SK-N-SH (cell line): ENCODE measurements around the gene FRK. TPM values are rescaled to one million over a fixed set of nuclear protein-coding genes. Genes with fewer than 3 reads are reported as not detected.

Source experiments
- CTCF ChIA-PET: fragments of 300-600, 350-600 bp; formaldehyde crosslinking; extraction: SDS; loops from one replicate; lab custom pipeline; 2021; lab: Yijun Ruan, JAX
- POLR2A ChIA-PET: fragments of 350-600 bp; sonication (Branson Sonifier 250); formaldehyde crosslinking; extraction: SDS; loops from one replicate; lab custom pipeline; 2020; ENCODE audit warnings: antibody characterized with exemption, inconsistent platforms; lab: Yijun Ruan, JAX
- DNase-seq: peaks from one replicate; pipeline ENCODE4 v3.0.0; 2012
- H2AFZ ChIP-seq: fragments of 200-600 bp; sonication (generic); 2 replicates; pipeline ENCODE4 v1.8.1; 2016; ENCODE audit warnings: antibody characterized with exemption, mild to moderate bottlenecking, low read depth
- H3F3A ChIP-seq: fragments of 200-600 bp; sonication (generic); replicated peaks from 2 replicates; pipeline ENCODE3; 2016; ENCODE audit warnings: antibody characterized with exemption, mild to moderate bottlenecking; ENCODE audit not compliant: insufficient read depth
- H3K27ac ChIP-seq, 2 experiments: fragments of 200-500 bp in 1 of 2; fragments of 200-600 bp in 1 of 2; sonication (Bioruptor generic) in 1 of 2; sonication (generic), shearing (Covaris generic) in 1 of 2; 2 replicates each; pipeline versions ENCODE4 v1.5.1 to v1.6.1; 2014 to 2016; ENCODE audit warnings: low read depth in 2 of 2, inconsistent platforms in 1 of 2, low read length in 1 of 2, mild to moderate bottlenecking in 1 of 2, mixed read lengths in 1 of 2
- H3K27me3 ChIP-seq: fragments of 200-600 bp; sonication (generic), shearing (Covaris generic); 2 replicates; pipeline ENCODE4 v1.6.1; 2016; ENCODE audit warnings: mixed run types; ENCODE audit not compliant: insufficient read depth
- H3K36me3 ChIP-seq, 2 experiments: fragments of 200-500 bp in 1 of 2; fragments of 200-600 bp in 1 of 2; sonication (Bioruptor generic) in 1 of 2; sonication (generic) in 1 of 2; replicated peaks in 1 of 2; 2 replicates each; pipeline versions ENCODE3 to v1.5.1; 2014 to 2016; ENCODE audit warnings: low read length in 1 of 2, mild to moderate bottlenecking in 1 of 2; ENCODE audit not compliant: insufficient read depth in 2 of 2, control insufficient read depth in 1 of 2
- H3K4me1 ChIP-seq, 2 experiments: fragments of 200-500 bp in 1 of 2; fragments of 200-600 bp in 1 of 2; sonication (Bioruptor generic) in 1 of 2; sonication (generic), shearing (Covaris generic) in 1 of 2; 2 replicates each; pipeline versions ENCODE4 v1.5.1 to v1.6.1; 2014 to 2016; ENCODE audit warnings: low read depth in 1 of 2, low read length in 1 of 2, mixed run types in 1 of 2; ENCODE audit not compliant: insufficient read depth in 2 of 2, control insufficient read depth in 1 of 2
- H3K4me2 ChIP-seq: fragments of 200-600 bp; sonication (generic), shearing (Covaris generic); 2 replicates; pipeline ENCODE4 v1.6.1; 2017; ENCODE audit warnings: mixed run types
- H3K4me3 ChIP-seq, 2 experiments: fragments of 200-500 bp in 1 of 2; fragments of 200-600 bp in 1 of 2; sonication (Bioruptor generic) in 1 of 2; sonication (generic), shearing (Covaris generic) in 1 of 2; 2 replicates each; pipeline versions ENCODE4 v1.5.1 to v1.8.1; 2014 to 2016; ENCODE audit warnings: low read depth in 2 of 2, inconsistent platforms in 1 of 2, low read length in 1 of 2, mild to moderate bottlenecking in 1 of 2, mixed read lengths in 1 of 2, moderate library complexity in 1 of 2
- H3K79me2 ChIP-seq: fragments of 200-600 bp; sonication (generic); 2 replicates; pipeline ENCODE4 v1.8.1; 2017; ENCODE audit warnings: mild to moderate bottlenecking; ENCODE audit not compliant: insufficient read depth
- H3K9ac ChIP-seq: fragments of 200-600 bp; sonication (generic); 2 replicates; pipeline ENCODE4 v1.6.1; 2017; ENCODE audit warnings: mixed run types
- H3K9me2 ChIP-seq: fragments of 200-600 bp; sonication (generic); 2 replicates; pipeline ENCODE4 v1.6.1; 2017; ENCODE audit warnings: mixed run types
- H3K9me3 ChIP-seq: fragments of 200-600 bp; sonication (generic); 2 replicates; pipeline ENCODE4 v1.6.1; 2017; ENCODE audit warnings: mixed run types, mild to moderate bottlenecking, moderate library complexity
- H4K20me1 ChIP-seq: fragments of 200-600 bp; sonication (generic); 2 replicates; pipeline ENCODE4 v1.6.1; 2017; ENCODE audit warnings: mild to moderate bottlenecking, mixed run types; ENCODE audit not compliant: insufficient read depth
- EP300 ChIP-seq, 2 experiments: IDR thresholded peaks; 2 replicates each; pipeline versions ENCODE4 v1.4.0 to v1.6.1; 2012; ENCODE audit warnings: borderline replicate concordance in 1 of 2, low read depth in 1 of 2, low read length in 1 of 2
- FOSL2 ChIP-seq: IDR thresholded peaks from 2 replicates; pipeline ENCODE4 v1.4.0; 2012; ENCODE audit warnings: low read depth, mild to moderate bottlenecking, moderate library complexity, borderline replicate concordance
- FOXJ3 ChIP-seq: sonication (generic); formaldehyde crosslinking; IDR thresholded peaks from 2 replicates; pipeline ENCODE4 v1.5.1; 2020; ENCODE audit warnings: mild to moderate bottlenecking, missing genetic modification reagents
- FOXM1 ChIP-seq: IDR thresholded peaks from 2 replicates; pipeline ENCODE4 v1.4.0; 2012; ENCODE audit warnings: low read depth, mild to moderate bottlenecking
- GABPA ChIP-seq: IDR thresholded peaks from 2 replicates; pipeline ENCODE4 v1.4.0; 2012; ENCODE audit warnings: low read depth, mild to moderate bottlenecking
- JUND ChIP-seq: IDR thresholded peaks from 2 replicates; pipeline ENCODE4 v1.4.0; 2012
- MXI1 ChIP-seq: IDR thresholded peaks from 2 replicates; pipeline ENCODE4 v1.6.1; 2012; ENCODE audit warnings: mild to moderate bottlenecking, low read depth, low read length, improper control_type of control experiment
- NRF1 ChIP-seq: IDR thresholded peaks from 2 replicates; pipeline ENCODE4 v1.6.1; 2012; ENCODE audit warnings: low read depth, mild to moderate bottlenecking, low read length
- RAD21 ChIP-seq: IDR thresholded peaks from 2 replicates; pipeline ENCODE4 v1.6.1; 2012; ENCODE audit warnings: mild to moderate bottlenecking, low read length
- RCOR1 ChIP-seq: fragments of 150-350 bp; IDR thresholded peaks from 2 replicates; pipeline ENCODE4 v1.6.1; 2017; ENCODE audit warnings: antibody characterized with exemption, low read length
- RFX5 ChIP-seq: IDR thresholded peaks from 2 replicates; pipeline ENCODE4 v1.6.1; 2012; ENCODE audit warnings: mild to moderate bottlenecking, improper control_type of control experiment, low read length
- SIN3A ChIP-seq: IDR thresholded peaks from 2 replicates; pipeline ENCODE4 v1.6.1; 2012; ENCODE audit warnings: low read depth, mild to moderate bottlenecking, low read length, moderate library complexity, borderline replicate concordance
- SMC3 ChIP-seq: IDR thresholded peaks from 2 replicates; pipeline ENCODE4 v1.6.1; 2012; ENCODE audit warnings: low read depth, low read length, improper control_type of control experiment
- TEAD4 ChIP-seq: IDR thresholded peaks from 2 replicates; pipeline ENCODE4 v1.4.0; 2012; ENCODE audit warnings: mild to moderate bottlenecking, borderline replicate concordance; ENCODE audit not compliant: insufficient read depth
- WGBS: methylation state at CpG from one replicate; pipeline ENCODE4 v1.1.6; 2017; ENCODE audit warnings: low lambda C conversion rate; 5-methylcytosine and 5-hydroxymethylcytosine counted together
- polyA plus RNA-seq, 3 experiments: library from polyadenylated mRNA; depleted of rRNA; stranded (reverse); fragments of >200 nt; gene quantifications; 2 replicates each; pipeline ENCODE4 v1.2.3, GENCODE V29; 2012
- TF ChIP-seq, protein P1 (sequence below): fragments of 150-350 bp; IDR thresholded peaks from 2 replicates; pipeline ENCODE4 v1.6.1; 2016; ENCODE audit warnings: mild to moderate bottlenecking, low read depth, low read length
- TF ChIP-seq, protein P2 (sequence below): fragments of 200-600 bp; sonication (generic); IDR thresholded peaks from 2 replicates; pipeline ENCODE4 v1.6.1; 2017; ENCODE audit warnings: antibody characterized with exemption, mild to moderate bottlenecking, moderate library complexity
- TF ChIP-seq, protein P3 (sequence below): IDR thresholded peaks from 2 replicates; pipeline ENCODE4 v1.4.0; 2012; ENCODE audit warnings: low read depth
- TF ChIP-seq, protein P4 (sequence below): IDR thresholded peaks from 2 replicates; pipeline ENCODE4 v1.4.0; 2012; ENCODE audit warnings: low read depth, borderline replicate concordance
- TF ChIP-seq, protein P5 (sequence below): fragments of 150-350 bp; IDR thresholded peaks from 2 replicates; pipeline ENCODE4 v1.6.1; 2017; ENCODE audit warnings: antibody characterized with exemption, low read length, low read depth, borderline replicate concordance

Gene FRK
- polyA plus RNA-seq, 1 of the 3 experiments (the other 2 are of a cell fraction): under 0.01 TPM

DNA sequence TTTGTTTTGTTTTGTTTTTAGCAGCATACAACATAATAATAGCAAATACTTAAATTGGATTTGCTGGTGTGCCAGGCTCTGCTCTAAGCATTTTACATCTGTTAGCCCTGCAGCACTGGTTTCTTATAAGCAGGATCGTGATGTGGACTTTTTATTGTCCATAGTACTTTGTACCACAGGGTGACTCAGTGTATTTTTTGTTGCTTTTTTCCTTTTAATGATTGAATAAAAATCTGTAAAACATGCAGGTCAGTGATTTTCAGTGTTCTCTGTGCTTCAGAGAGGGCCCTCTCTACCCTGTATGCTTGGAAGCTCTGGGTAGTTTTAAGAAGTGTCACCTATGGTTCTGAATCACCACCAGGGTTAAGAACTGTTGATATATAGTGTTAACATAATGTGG is 43.9 kb upstream of the FRK start:
- POLR2A ChIA-PET: no interaction called here
- TF ChIP-seq RAD21 (no peak), FOXJ3 (CRISPR knock-in tag) (no peak), NRF1 (no peak), FOXM1 (no peak), SMC3 (no peak), EP300 (IDR thresholded peaks at IDR 0.05; ENCODE audit: borderline replicate concordance in 1 of 2, low read depth in 1 of 2, low read length in 1 of 2) (no peak)
- TF ChIP-seq, protein P1, sequence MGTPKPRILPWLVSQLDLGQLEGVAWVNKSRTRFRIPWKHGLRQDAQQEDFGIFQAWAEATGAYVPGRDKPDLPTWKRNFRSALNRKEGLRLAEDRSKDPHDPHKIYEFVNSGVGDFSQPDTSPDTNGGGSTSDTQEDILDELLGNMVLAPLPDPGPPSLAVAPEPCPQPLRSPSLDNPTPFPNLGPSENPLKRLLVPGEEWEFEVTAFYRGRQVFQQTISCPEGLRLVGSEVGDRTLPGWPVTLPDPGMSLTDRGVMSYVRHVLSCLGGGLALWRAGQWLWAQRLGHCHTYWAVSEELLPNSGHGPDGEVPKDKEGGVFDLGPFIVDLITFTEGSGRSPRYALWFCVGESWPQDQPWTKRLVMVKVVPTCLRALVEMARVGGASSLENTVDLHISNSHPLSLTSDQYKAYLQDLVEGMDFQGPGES: no peak
- TF ChIP-seq, protein P2, sequence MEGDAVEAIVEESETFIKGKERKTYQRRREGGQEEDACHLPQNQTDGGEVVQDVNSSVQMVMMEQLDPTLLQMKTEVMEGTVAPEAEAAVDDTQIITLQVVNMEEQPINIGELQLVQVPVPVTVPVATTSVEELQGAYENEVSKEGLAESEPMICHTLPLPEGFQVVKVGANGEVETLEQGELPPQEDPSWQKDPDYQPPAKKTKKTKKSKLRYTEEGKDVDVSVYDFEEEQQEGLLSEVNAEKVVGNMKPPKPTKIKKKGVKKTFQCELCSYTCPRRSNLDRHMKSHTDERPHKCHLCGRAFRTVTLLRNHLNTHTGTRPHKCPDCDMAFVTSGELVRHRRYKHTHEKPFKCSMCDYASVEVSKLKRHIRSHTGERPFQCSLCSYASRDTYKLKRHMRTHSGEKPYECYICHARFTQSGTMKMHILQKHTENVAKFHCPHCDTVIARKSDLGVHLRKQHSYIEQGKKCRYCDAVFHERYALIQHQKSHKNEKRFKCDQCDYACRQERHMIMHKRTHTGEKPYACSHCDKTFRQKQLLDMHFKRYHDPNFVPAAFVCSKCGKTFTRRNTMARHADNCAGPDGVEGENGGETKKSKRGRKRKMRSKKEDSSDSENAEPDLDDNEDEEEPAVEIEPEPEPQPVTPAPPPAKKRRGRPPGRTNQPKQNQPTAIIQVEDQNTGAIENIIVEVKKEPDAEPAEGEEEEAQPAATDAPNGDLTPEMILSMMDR: no peak
- TF ChIP-seq, protein P3, sequence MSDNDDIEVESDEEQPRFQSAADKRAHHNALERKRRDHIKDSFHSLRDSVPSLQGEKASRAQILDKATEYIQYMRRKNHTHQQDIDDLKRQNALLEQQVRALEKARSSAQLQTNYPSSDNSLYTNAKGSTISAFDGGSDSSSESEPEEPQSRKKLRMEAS: no peak
- TF ChIP-seq, all 33 proteins: peak for 0
- WGBS: 83% methylated on average over 1 of the region's 1 CpG
- Histone ChIP-seq H4K20me1 (no peaks in the 10 kb centered on the region), H3K9ac (no peak overlapping the region), H3F3A (peaks cover 18% of the 10 kb centered on the region), H3K79me2 (0 out of 2 replicates have a peak, but pooled peaks cover 4% of the 10 kb centered on the region), H3K27me3 (no peaks in the 10 kb centered on the region), H3K9me2 (no peaks in the 10 kb centered on the region), H3K27ac (no peak overlapping the region), H3K36me3 (peaks cover 0 to 11% of the 10 kb centered on the region in 2 experiments), H3K4me1 (peaks cover 13 to 21% of the 10 kb centered on the region in 2 experiments; a peak in 3 of 4 replicates), H3K4me2 (no peak overlapping the region), H3K9me3 (no peaks in the 10 kb centered on the region), H3K4me3 (no peak overlapping the region), H2AFZ (no peak overlapping the region)
- no peak for DNase-seq
- CTCF ChIA-PET: interaction anchor here (1.7 kb wide), 1 partner anchor 9 kb away, joined by 5 read pairs; no protein-coding TSS in a partner anchor

DNA sequence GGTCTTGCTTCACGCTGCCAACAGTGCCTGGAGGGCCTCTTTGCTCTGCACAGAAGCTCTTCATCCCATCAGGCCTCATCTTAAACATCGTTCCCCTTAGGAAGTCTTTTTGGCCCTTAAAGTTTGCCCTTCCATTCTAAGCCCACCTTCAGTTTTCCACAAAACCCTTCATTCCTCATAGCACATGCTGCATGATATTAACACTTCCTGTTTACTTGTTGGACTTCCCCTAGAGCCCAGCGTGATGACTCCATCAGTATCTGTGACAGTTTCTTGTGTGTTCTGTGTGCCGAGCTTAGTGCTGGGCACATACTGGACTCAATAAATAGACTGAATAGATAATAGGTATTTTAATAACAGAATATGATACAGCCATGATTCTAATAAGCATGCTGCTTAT is 42.2 kb upstream of the FRK start:
- Histone ChIP-seq H3K4me2 (no peak overlapping the region), H3F3A (peaks cover 21% of the 10 kb centered on the region), H4K20me1 (no peaks in the 10 kb centered on the region), H3K27ac (no peak overlapping the region), H3K4me3 (no peak overlapping the region), H3K9me3 (no peaks in the 10 kb centered on the region), H3K79me2 (0 out of 2 replicates have a peak, but pooled peaks cover 4% of the 10 kb centered on the region), H3K36me3 (no peaks in the 10 kb centered on the region), H2AFZ (no peak overlapping the region), H3K4me1 (peaks cover 13 to 16% of the 10 kb centered on the region in 2 experiments; a peak in 3 of 4 replicates), H3K9me2 (no peaks in the 10 kb centered on the region), H3K9ac (no peak overlapping the region), H3K27me3 (no peaks in the 10 kb centered on the region)
- TF ChIP-seq RFX5 (no peak), SMC3 (no peak), TEAD4 (no peak), GABPA (no peak), MXI1 (no peak), FOSL2 (no peak), EP300 (IDR thresholded peaks at IDR 0.05; ENCODE audit: borderline replicate concordance in 1 of 2, low read depth in 1 of 2, low read length in 1 of 2) (no peak), JUND (no peak), NRF1 (no peak), SIN3A (no peak), FOXM1 (no peak), RCOR1 (no peak)
- TF ChIP-seq, protein P4, sequence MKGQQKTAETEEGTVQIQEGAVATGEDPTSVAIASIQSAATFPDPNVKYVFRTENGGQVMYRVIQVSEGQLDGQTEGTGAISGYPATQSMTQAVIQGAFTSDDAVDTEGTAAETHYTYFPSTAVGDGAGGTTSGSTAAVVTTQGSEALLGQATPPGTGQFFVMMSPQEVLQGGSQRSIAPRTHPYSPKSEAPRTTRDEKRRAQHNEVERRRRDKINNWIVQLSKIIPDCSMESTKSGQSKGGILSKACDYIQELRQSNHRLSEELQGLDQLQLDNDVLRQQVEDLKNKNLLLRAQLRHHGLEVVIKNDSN: no peak
- TF ChIP-seq, protein P5, sequence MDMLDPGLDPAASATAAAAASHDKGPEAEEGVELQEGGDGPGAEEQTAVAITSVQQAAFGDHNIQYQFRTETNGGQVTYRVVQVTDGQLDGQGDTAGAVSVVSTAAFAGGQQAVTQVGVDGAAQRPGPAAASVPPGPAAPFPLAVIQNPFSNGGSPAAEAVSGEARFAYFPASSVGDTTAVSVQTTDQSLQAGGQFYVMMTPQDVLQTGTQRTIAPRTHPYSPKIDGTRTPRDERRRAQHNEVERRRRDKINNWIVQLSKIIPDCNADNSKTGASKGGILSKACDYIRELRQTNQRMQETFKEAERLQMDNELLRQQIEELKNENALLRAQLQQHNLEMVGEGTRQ: no peak
- 91% methylated on average over 4 of the region's 4 CpGs for WGBS
- POLR2A ChIA-PET: no interaction called here
- CTCF ChIA-PET: interaction anchor here (0.7 to 0.9 kb wide), 3 partner anchors 9 to 115 kb away, joined by 3 read pairs; no protein-coding TSS in a partner anchor
- no peak for DNase-seq
